OCI-LY7 (cell line): ENCODE measurements around the gene POU2F3. TPM values are rescaled to one million over a fixed set of nuclear protein-coding genes. Genes with fewer than 3 reads are reported as not detected.

ENCODE experiments used
- BruUV-seq: library from RNA; stranded (reverse); fragments of 400-500 nt; replicated peaks from 2 replicates; lab custom pipeline; 2021; lab: Mats Ljungman, UMichigan
- CTCF ChIA-PET: fragments of 300-600 bp; sonication (Branson Sonifier 250); formaldehyde crosslinking; loops from one replicate; lab custom pipeline; 2022; ENCODE audit warnings: antibody characterized with exemption; ENCODE audit not compliant: unreplicated experiment; lab: Charles Lee
- POLR2A ChIA-PET: fragments of 300-600 bp; sonication (Branson Sonifier 250); formaldehyde crosslinking; loops from one replicate; lab custom pipeline; 2022; ENCODE audit warnings: antibody characterized with exemption; lab: Charles Lee
- DNase-seq: peaks from one replicate; pipeline ENCODE4 v3.0.0-alpha.2; 2015; ENCODE audit warnings: low spot score
- H2AFZ ChIP-seq: fragments of 200-600 bp; sonication (generic), shearing (Covaris generic); 2 replicates; pipeline ENCODE4 v1.6.1; 2014; ENCODE audit warnings: mild to moderate bottlenecking, antibody characterized with exemption, low read length, moderate library complexity
- H3K27ac ChIP-seq: fragments of 200-600 bp; sonication (generic); 2 replicates; pipeline ENCODE4 v1.5.1; 2014; ENCODE audit warnings: mixed run types, low read depth, mild to moderate bottlenecking, moderate library complexity, low read length, inconsistent platforms; ENCODE audit not compliant: poor library complexity, severe bottlenecking
- H3K36me3 ChIP-seq: fragments of 200-600 bp; sonication (generic); 2 replicates; pipeline ENCODE4 v1.6.1; 2014; ENCODE audit warnings: mild to moderate bottlenecking, antibody characterized with exemption, low read length, moderate library complexity, mixed read lengths; ENCODE audit not compliant: insufficient read depth
- H3K4me1 ChIP-seq: fragments of 200-600 bp; sonication (generic); 2 replicates; pipeline ENCODE4 v1.5.1; 2014; ENCODE audit warnings: mild to moderate bottlenecking, low read length; ENCODE audit not compliant: insufficient read depth, poor library complexity, severe bottlenecking
- H3K4me2 ChIP-seq: fragments of 200-600 bp; sonication (generic); 2 replicates; pipeline ENCODE4 v1.6.1; 2014; ENCODE audit warnings: mild to moderate bottlenecking, low read length
- H3K4me3 ChIP-seq: fragments of 200-600 bp; sonication (generic); 2 replicates; pipeline ENCODE4 v1.5.1; 2014; ENCODE audit warnings: mild to moderate bottlenecking, low read depth, low read length; ENCODE audit not compliant: poor library complexity, severe bottlenecking
- H3K79me2 ChIP-seq: fragments of 200-600 bp; sonication (generic); 2 replicates; pipeline ENCODE4 v1.6.1; 2016; ENCODE audit warnings: low read depth, mild to moderate bottlenecking, low read length, moderate library complexity, mixed read lengths; ENCODE audit not compliant: insufficient read depth
- H3K9me2 ChIP-seq: fragments of 200-600 bp; sonication (generic); 2 replicates; pipeline ENCODE4 v1.6.1; 2016; ENCODE audit warnings: mild to moderate bottlenecking, low read length, mixed read lengths; ENCODE audit not compliant: insufficient read depth
- H3K9me3 ChIP-seq: fragments of 200-600 bp; sonication (generic); 2 replicates; pipeline ENCODE4 v1.6.1; 2014; ENCODE audit warnings: mild to moderate bottlenecking, mixed run types, low read length, mixed read lengths
- H4K20me1 ChIP-seq: fragments of 200-600 bp; sonication (generic); 2 replicates; pipeline ENCODE4 v1.6.1; 2014; ENCODE audit warnings: mild to moderate bottlenecking, antibody characterized with exemption, low read length, moderate library complexity, mixed read lengths; ENCODE audit not compliant: insufficient read depth
- CTCF ChIP-seq: fragments of 200-600 bp; sonication (generic); conservative IDR thresholded peaks from 2 replicates; pipeline ENCODE4 v1.5.1; 2014; ENCODE audit warnings: mild to moderate bottlenecking, antibody characterized with exemption, low read length, moderate library complexity, mixed read lengths
- EZH2phosphoT487 ChIP-seq: fragments of 200-600 bp; sonication (generic); IDR thresholded peaks from 2 replicates; pipeline ENCODE4 v1.6.1; 2018; ENCODE audit warnings: low read depth, borderline replicate concordance, mild to moderate bottlenecking, mixed run types, antibody characterized with exemption, low read length, moderate library complexity, mixed read lengths
- intact Hi-C: fragments of 100-400 bp; cut with micrococcal nuclease; formaldehyde crosslinking; loops from one replicate; pipeline ENCODE4 v1.10.0; 2022; ENCODE audit not compliant: unreplicated experiment
- total RNA-seq, 2 experiments: library from RNA; depleted of rRNA in 1 of 2; stranded (reverse); fragments of >200 nt in 1 of 2; shearing (Covaris generic) in 1 of 2; gene quantifications; 2 replicates each; pipeline ENCODE4 v1.2.3, GENCODE V29; 2014 to 2022

POU2F3 gene
- total RNA-seq, 2 experiments from 2014 or later, result 0.16 TPM; not detected in 1

DNA sequence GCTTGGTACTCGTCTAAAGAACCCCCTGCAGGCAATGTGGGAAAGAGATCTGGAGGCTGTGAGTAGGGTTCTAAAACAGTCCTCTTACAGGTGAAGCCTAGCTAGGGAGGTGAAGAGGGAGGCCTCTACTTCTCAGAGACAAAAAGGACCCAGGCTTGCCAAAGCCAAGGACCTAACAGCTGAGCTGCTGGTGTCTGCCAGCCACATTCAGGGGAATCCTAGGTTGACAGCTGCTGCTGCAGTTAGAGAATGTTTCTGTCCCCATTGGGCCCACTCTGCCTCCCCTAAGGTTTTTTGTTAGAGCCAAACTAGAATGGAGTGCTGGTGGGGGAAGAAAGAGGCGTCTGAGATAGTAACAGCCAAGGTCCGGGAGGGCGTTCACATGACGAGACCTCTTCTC, 58.5 kb downstream of the POU2F3 start:
- no peaks in the 10 kb centered on the region; the same call in 1 of the 2 replicates for H4K20me1 ChIP-seq
- no peaks in the 10 kb centered on the region for H3K9me2 ChIP-seq
- ChIA-PET CTCF (no interaction called here), POLR2A (no interaction called here)
- no peaks in the 10 kb centered on the region for H3K79me2 ChIP-seq
- no peak overlapping the region for H3K27ac ChIP-seq
- no peaks in the 10 kb centered on the region for H3K9me3 ChIP-seq
- no TSS peak for BruUV-seq
- H2AFZ ChIP-seq, result no peak overlapping the region
- H3K4me1 ChIP-seq, result no peaks in the 10 kb centered on the region
- TF ChIP-seq CTCF, result no peak
- TF ChIP-seq EZH2phosphoT487, result no peak
- no peak for DNase-seq
- H3K4me2 ChIP-seq, result no peak overlapping the region
- H3K36me3 ChIP-seq, result no peaks in the 10 kb centered on the region
- no peak overlapping the region for H3K4me3 ChIP-seq
- intact Hi-C loops, result no loop called here

DNA sequence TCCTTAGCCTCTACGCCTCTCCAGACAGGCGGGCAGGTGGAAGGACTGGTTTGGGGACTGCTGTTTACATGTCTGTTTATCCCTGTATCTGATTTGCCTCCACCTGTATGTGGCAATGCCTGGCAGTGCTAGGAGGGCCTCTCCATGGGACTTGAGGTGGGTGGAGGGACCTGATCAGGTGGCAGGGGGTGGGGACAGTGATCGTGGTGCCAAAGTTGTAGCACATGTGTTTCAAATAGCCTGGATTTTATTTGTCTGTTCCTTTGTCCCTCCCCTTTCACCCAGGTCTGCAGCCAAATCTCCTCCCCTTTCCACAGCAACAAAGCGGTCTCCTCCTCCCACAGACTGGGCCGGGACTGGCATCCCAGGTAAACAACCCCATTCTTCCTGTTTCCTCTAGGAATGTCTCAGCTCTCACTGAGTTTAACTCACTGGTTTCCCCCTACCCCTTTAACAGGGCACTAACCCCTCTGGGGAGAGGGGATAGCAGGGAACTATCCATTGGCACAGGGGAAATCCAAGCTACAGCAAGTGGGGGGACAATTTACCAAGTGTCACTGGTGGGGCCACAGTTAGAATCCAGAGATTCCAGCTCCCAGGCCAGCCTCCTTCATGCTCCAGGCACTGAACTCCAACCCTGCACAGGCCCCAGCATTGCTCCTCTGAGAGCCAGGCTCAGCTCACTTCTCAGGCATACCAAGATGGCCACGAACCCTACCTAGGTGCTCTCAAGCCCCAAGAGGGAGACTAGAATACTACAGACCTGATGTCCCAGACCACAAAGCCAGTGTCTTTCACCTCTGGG, 62.3 kb downstream of the POU2F3 start:
- H2AFZ ChIP-seq, result no peak overlapping the region
- H3K9me3 ChIP-seq, result no peaks in the 10 kb centered on the region
- no peaks in the 10 kb centered on the region for H3K79me2 ChIP-seq
- no peaks in the 10 kb centered on the region for H3K9me2 ChIP-seq
- DNase-seq, result no peak
- intact Hi-C loops, result no loop called here
- ChIA-PET CTCF (interaction anchor here (0.5 to 1.3 kb wide), 3 partner anchors 44 to 121 kb away, joined by 3 to 5 read pairs (median 4); no protein-coding TSS in a partner anchor), POLR2A (no interaction called here)
- H3K4me2 ChIP-seq, result no peak overlapping the region
- no peaks in the 10 kb centered on the region for H4K20me1 ChIP-seq
- H3K4me3 ChIP-seq, result no peak overlapping the region
- BruUV-seq, result no TSS peak
- H3K36me3 ChIP-seq, result no peaks in the 10 kb centered on the region
- no peak overlapping the region for H3K27ac ChIP-seq
- no peaks in the 10 kb centered on the region for H3K4me1 ChIP-seq
- no peak for TF ChIP-seq EZH2phosphoT487
- no peak for TF ChIP-seq CTCF
